Panc1 (cell line): ENCODE data around the gene NCOA6. TPM values are rescaled to one million over a fixed set of nuclear protein-coding genes. Genes with fewer than 3 reads are reported as not detected.

Source experiments
- ATAC-seq: fragments of 200-7000 bp; cut with Tn5 transposase; 2 replicates; pipeline ENCODE4 v1.9.1; 2020; ENCODE audit warnings: mild to moderate bottlenecking, moderate library complexity
- BruUV-seq: library from RNA; stranded (reverse); fragments of 400-500 nt; replicated peaks from 2 replicates; lab custom pipeline; 2021; lab: Mats Ljungman, UMichigan
- CTCF ChIA-PET: fragments of 300-600 bp; sonication (Branson Sonifier 250); formaldehyde crosslinking; loops from one replicate; lab custom pipeline; 2022; ENCODE audit warnings: antibody characterized with exemption; lab: Charles Lee
- POLR2A ChIA-PET: fragments of 300-600 bp; sonication (Branson Sonifier 250); formaldehyde crosslinking; loops from one replicate; lab custom pipeline; 2022; ENCODE audit warnings: antibody characterized with exemption; lab: Charles Lee
- DNase-seq: peaks from one replicate; pipeline ENCODE4 v3.0.0-alpha.2; 2010; ENCODE audit warnings: low read depth, low spot score
- H3K27ac ChIP-seq: 2 replicates; pipeline ENCODE4 v1.5.1; 2011; ENCODE audit warnings: mild to moderate bottlenecking, low read length, inconsistent platforms
- H3K27me3 ChIP-seq: fragments of 200-500 bp; sonication (Bioruptor generic); 2 replicates; pipeline ENCODE4 v1.6.0; 2014; ENCODE audit warnings: low read length, inconsistent platforms; ENCODE audit not compliant: control insufficient read depth, insufficient read depth
- H3K36me3 ChIP-seq: fragments of 200-500 bp; sonication (Bioruptor generic); 2 replicates; pipeline ENCODE4 v1.5.1; 2014; ENCODE audit warnings: inconsistent platforms, mild to moderate bottlenecking, low read length, moderate library complexity; ENCODE audit not compliant: control insufficient read depth, insufficient read depth
- H3K4me1 ChIP-seq: 2 replicates; pipeline ENCODE4 v1.5.1; 2011; ENCODE audit warnings: inconsistent platforms, mild to moderate bottlenecking, low read length, moderate library complexity; ENCODE audit not compliant: control insufficient read depth, insufficient read depth
- H3K4me3 ChIP-seq, 2 experiments: 2 replicates each; pipeline ENCODE4 v1.5.1; 2011 to 2012; ENCODE audit warnings: low read depth in 2 of 2, low read length in 2 of 2, mild to moderate bottlenecking in 2 of 2, inconsistent platforms in 1 of 2, moderate library complexity in 1 of 2
- H3K9me3 ChIP-seq: fragments of 200-500 bp; sonication (Bioruptor generic); 2 replicates; pipeline ENCODE4 v1.5.1; 2014; ENCODE audit warnings: low read depth, mild to moderate bottlenecking, inconsistent platforms, low read length, moderate library complexity; ENCODE audit not compliant: control insufficient read depth, insufficient read depth
- CTCF ChIP-seq: fragments of 450-650 bp; IDR thresholded peaks from 2 replicates; pipeline ENCODE4 v1.5.1; 2017; ENCODE audit warnings: mild to moderate bottlenecking
- POLR2AphosphoS5 ChIP-seq: IDR thresholded peaks from 2 replicates; pipeline ENCODE4 v1.6.1; 2012; ENCODE audit warnings: mild to moderate bottlenecking, low read depth, low read length, moderate library complexity
- SIN3A ChIP-seq: IDR thresholded peaks from 2 replicates; pipeline ENCODE4 v1.6.1; 2012; ENCODE audit warnings: low read depth, mild to moderate bottlenecking, low read length, moderate library complexity, borderline replicate concordance; ENCODE audit not compliant: insufficient read depth
- TCF7L2 ChIP-seq: IDR thresholded peaks from 2 replicates; pipeline ENCODE4 v1.6.1; 2011; ENCODE audit warnings: mild to moderate bottlenecking, low read depth, low read length, inconsistent platforms
- in situ Hi-C: cut with HindIII; loops from 2 replicates; pipeline ENCODE4 v1.10.0; 2016; ENCODE audit warnings: low sequenced_read_pairs, low pct_unique_long_range_greater_than_20kb
- intact Hi-C: fragments of 100-400 bp; cut with micrococcal nuclease; formaldehyde crosslinking; loops from one replicate; pipeline ENCODE4 v1.10.0; 2022; ENCODE audit not compliant: unreplicated experiment
- total RNA-seq: library from RNA; stranded (reverse); gene quantifications from one replicate; pipeline ENCODE4 v1.2.1, GENCODE V29; 2021; ENCODE audit not compliant: unreplicated experiment
- TF ChIP-seq, protein P1 (sequence below), 2 experiments: IDR thresholded peaks; 2 replicates each; pipeline ENCODE4 v1.6.1; 2011 to 2012; ENCODE audit warnings: low read depth in 2 of 2, control low read depth in 1 of 2, low read length in 1 of 2, mild to moderate bottlenecking in 1 of 2, moderate library complexity in 1 of 2; ENCODE audit not compliant: insufficient read depth in 1 of 2

Gene NCOA6
- total RNA-seq, 1 experiment from 2014 or later, result 28.9 TPM

DNA sequence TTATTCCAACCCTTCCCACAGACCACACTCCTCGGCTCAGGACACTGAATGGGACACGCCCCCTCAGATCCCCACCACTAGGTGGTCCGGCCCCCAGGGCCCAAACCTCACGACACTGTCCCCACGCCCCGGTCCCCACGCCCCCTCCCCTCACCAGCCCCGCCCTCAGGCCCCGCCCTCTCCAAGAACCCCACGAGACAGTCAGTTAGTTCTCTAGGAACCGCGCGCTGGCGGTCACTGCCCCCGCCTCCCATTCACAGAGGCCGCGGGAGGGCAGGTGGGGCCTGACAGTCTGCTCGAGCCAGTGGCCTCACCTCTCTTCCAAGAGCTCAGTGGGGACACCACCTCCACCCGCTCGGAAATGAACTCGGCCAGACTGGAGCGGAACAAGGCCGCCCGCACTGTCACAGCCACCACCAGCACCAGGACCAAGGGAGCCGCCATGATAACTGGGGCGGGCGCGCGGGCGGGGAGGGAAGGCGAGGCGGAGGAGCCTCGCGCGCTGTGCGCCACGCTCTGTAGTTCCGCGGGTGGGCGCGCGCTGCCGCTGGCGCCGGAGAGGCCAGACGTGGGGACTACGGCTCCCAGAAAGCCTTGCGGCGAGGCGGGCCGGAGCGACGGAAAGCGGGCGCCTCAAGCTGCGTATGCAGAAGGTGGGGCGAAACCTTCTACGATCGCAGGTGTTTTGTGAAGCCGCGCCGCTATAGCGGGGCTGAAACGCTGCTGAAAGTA lies 148.6 kb downstream of the NCOA6 start, which contains the start of gene PIGU:
Gene PIGU, minus strand, starts transcription at position 451 of the 732 bp plus-strand sequence. Its CDS starts 7 bp downstream, at position 444.
- H3K4me3 ChIP-seq, result peak within 1 kb of the TSS; percentile 68 to 90
- intact Hi-C loops, result no loop called here
- H3K27me3 ChIP-seq, result no peaks in the 10 kb centered on the region
- H3K27ac ChIP-seq, result peak within 1 kb of the TSS; percentile 78
- H3K36me3 ChIP-seq, result no peaks in the 10 kb centered on the region
- TF ChIP-seq SIN3A, result peak; percentile 77
- TF ChIP-seq, protein P1, sequence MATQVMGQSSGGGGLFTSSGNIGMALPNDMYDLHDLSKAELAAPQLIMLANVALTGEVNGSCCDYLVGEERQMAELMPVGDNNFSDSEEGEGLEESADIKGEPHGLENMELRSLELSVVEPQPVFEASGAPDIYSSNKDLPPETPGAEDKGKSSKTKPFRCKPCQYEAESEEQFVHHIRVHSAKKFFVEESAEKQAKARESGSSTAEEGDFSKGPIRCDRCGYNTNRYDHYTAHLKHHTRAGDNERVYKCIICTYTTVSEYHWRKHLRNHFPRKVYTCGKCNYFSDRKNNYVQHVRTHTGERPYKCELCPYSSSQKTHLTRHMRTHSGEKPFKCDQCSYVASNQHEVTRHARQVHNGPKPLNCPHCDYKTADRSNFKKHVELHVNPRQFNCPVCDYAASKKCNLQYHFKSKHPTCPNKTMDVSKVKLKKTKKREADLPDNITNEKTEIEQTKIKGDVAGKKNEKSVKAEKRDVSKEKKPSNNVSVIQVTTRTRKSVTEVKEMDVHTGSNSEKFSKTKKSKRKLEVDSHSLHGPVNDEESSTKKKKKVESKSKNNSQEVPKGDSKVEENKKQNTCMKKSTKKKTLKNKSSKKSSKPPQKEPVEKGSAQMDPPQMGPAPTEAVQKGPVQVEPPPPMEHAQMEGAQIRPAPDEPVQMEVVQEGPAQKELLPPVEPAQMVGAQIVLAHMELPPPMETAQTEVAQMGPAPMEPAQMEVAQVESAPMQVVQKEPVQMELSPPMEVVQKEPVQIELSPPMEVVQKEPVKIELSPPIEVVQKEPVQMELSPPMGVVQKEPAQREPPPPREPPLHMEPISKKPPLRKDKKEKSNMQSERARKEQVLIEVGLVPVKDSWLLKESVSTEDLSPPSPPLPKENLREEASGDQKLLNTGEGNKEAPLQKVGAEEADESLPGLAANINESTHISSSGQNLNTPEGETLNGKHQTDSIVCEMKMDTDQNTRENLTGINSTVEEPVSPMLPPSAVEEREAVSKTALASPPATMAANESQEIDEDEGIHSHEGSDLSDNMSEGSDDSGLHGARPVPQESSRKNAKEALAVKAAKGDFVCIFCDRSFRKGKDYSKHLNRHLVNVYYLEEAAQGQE (IDR thresholded peaks at IDR 0.05; ENCODE audit: insufficient read depth in 1 of 2, low read depth in 2 of 2, low read length in 1 of 2), result no peak
- TF ChIP-seq TCF7L2, result peak; percentile 39; the same call in 1 of the 2 replicates
- TF ChIP-seq POLR2AphosphoS5, result peak; percentile 72
- no peak for TF ChIP-seq CTCF
- peaks cover 5% of the 10 kb centered on the region; the same call in 1 of the 2 replicates for H3K4me1 ChIP-seq
- in situ Hi-C loops, result no loop called here
- ATAC-seq, result peak; percentile 99
- peak; percentile 81 for DNase-seq
- no TSS peak for BruUV-seq
- H3K9me3 ChIP-seq, result no peaks in the 10 kb centered on the region
- ChIA-PET CTCF (no interaction called here), POLR2A (interaction anchor here (0.7 kb wide), 1 partner anchor 32 kb away, joined by 4 read pairs; no protein-coding TSS in a partner anchor)

DNA sequence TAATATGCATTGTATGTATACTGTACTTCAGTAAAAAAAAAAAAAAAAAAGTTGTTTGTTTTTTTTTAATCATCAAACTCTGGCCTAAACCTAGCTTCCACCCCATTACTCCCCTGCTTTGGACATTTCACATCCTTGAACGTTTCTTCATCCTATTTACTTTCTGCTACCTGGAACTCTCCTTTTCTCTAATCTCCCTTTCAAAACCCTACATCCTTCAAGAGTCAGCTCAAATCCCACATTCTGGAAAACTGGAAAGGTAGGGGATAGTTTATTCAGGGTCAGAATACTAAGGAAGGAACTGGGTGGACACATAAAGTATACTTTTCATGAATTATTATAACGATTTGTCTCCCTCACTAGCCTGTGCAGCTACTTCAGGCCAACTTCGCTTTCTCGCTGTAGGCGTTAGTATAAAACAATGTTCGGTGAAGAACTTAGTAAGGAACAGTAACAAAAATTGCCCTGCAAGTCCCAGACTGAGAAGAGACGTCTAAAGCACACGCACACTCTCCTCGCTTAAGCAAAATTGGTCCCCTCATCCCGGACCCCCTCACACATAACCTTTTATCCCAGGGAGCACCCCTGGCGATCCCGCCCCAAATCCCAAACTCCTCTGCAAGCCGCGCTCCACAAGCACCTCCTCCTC lies 149.3 kb downstream of the NCOA6 start:
- DNase-seq (peak; percentile 8), ATAC-seq (peak; percentile 3)
- TSS peak; percentile 93 for BruUV-seq
- ChIA-PET CTCF (no interaction called here), POLR2A (no interaction called here)
- in situ Hi-C loops (no loop called here), intact Hi-C loops (no loop called here)
- no peaks in the 10 kb centered on the region for H3K27me3 ChIP-seq
- H3K36me3 ChIP-seq, result no peaks in the 10 kb centered on the region
- H3K4me3 ChIP-seq, result peak overlapping the region; percentile 68 to 90
- H3K27ac ChIP-seq, result peak overlapping the region; percentile 75
- TF ChIP-seq CTCF (no peak), POLR2AphosphoS5 (no peak), TCF7L2 (no peak), SIN3A (no peak)
- TF ChIP-seq, protein P1 (IDR thresholded peaks at IDR 0.05; ENCODE audit: insufficient read depth in 1 of 2, low read depth in 2 of 2, low read length in 1 of 2), result no peak
- no peaks in the 10 kb centered on the region for H3K9me3 ChIP-seq
- H3K4me1 ChIP-seq, result peaks cover 5% of the 10 kb centered on the region; the same call in 1 of the 2 replicates
